C4-2B (cell line): ENCODE data around the gene CDK14.

Experiments
- H3K27ac ChIP-seq: fragments of 450-650 bp; 2 replicates; pipeline ENCODE4 v1.5.1; 2017
- CTCF ChIP-seq: fragments of 450-650 bp; conservative IDR thresholded peaks from 2 replicates; pipeline ENCODE4 v1.5.1; 2017; ENCODE audit warnings: mild to moderate bottlenecking
- ZFX ChIP-seq: fragments of 450-650 bp; IDR thresholded peaks from 2 replicates; pipeline ENCODE4 v1.6.1; 2017

Gene CDK14

DNA sequence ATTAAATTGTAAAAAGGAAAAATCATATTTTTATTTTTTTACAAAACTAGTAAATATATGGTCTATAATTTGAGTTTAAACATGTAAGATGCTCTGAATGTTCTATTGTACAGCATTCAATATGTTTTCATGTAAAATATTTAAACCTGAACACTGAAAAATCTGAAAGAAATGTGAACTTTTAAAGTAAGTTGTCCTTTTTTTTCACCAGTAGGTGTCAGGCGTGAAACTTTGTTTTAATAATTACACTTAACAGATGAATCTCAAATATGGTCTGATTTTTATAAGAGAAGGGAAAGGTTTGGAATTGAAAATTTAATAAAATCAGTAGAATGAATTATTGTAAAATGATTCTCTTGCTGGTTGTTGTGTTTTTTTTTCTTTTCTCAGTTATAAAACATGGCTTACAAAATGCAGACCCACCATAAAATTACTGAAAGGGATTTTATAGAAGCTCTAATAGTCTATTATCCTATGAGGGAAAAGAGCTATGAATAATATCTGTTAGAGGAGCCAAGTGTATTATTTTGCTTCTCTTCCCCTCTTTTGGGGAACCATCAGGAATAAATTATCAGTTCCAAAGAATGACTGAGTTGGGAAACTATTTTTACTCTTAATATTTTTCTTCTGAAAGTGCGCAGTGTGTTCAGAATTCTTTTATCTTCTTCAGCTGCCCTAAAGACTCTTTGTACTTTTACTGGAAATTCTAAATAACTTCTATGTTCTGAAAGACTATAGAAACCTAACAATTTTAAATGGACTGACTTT is 450.4 kb downstream of the CDK14 start:
- TF ChIP-seq CTCF (peak; percentile 76), ZFX (no peak)
- H3K27ac ChIP-seq, result no peak overlapping the region

- no peak overlapping the region for H3K27ac ChIP-seq
- TF ChIP-seq ZFX (no peak), CTCF (no peak)
These were observed 451.5 kb downstream of the CDK14 start for GRCh38 chr7:91047636-91048035.

DNA sequence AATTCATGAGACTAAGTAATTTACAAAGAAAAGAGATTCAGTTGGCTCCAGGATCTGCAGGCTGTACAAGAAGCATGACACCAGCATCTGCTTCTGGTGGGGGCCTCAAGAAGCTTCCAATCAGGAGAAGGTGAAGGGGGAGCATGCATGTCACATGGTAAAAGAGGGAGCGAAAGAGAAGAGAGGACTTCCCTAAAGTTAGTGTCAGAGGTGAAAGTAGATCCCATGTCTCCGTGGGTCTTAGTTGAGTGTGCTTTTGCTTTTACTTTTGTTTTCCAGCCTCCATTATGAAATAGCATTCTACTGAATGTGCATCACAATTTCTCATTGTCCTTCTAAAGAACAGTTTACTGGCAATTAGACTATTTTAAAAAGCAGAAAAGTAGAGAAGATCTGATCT is 454.6 kb downstream of the CDK14 start:
- TF ChIP-seq CTCF (no peak), ZFX (no peak)
- no peak overlapping the region for H3K27ac ChIP-seq

- no peak for TF ChIP-seq CTCF
- no peak for TF ChIP-seq ZFX
- no peak overlapping the region for H3K27ac ChIP-seq
These were observed 455.8 kb downstream of the CDK14 start for GRCh38 chr7:91051966-91052365.

DNA sequence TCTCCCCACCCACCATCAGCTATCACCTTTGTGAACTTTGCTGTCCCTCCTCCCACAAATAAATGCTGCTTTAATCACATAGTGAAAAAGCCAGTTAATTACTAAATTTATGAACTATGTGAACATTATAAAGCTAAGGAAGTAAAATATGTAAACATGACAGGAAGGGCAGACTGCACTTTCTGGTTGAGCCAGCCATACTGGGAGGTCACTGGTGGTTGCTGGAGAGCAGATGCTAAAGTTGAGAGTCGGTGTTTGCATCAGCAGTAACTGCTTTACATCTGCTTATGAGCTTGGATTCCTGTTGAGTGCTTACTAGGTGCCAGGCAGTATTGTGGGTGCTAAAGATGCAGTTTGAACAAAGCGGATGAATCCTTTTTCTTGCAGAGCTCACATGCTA is 458.3 kb downstream of the CDK14 start:
- TF ChIP-seq CTCF (no peak), ZFX (no peak)
- no peak overlapping the region for H3K27ac ChIP-seq

GRCh38 chr7:91055219-91055618 is 459.1 kb downstream of the CDK14 start:
- TF ChIP-seq CTCF, result peak; percentile 35
- TF ChIP-seq ZFX, result no peak
- no peak overlapping the region for H3K27ac ChIP-seq

DNA sequence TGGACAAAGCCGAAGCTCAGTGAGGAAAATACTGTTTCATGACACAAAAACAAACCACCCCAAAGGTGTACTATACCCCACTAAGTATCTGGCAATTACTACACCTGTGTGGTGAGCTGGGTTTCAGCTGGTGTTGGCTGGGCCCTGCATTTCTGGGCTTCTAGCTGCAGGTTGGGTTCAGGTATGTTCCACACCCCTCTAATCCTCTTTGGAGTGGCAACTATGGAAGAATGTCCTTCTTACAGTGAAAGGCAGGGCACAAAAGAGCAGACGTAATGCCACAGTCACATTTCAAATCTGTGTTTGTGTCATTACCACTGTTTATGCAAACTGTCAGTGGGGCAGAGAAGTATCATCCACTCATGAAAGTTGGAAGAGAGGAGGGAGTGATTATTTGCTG is 466.6 kb downstream of the CDK14 start:
- no peak overlapping the region for H3K27ac ChIP-seq
- TF ChIP-seq ZFX (no peak), CTCF (no peak)
